Sigmoid colon (tissue), 4 donors: ENCODE measurements around the gene TNNT3.

ENCODE experiments used
- POLR2A ChIP-seq, 2 donors: fragments of 450-650 bp; IDR thresholded peaks; one replicate each; pipeline ENCODE4 v1.6.1; 2016; ENCODE audit warnings: antibody characterized with exemption in 2 of 2, mild to moderate bottlenecking in 2 of 2, moderate library complexity in 2 of 2
- POLR2AphosphoS5 ChIP-seq, 4 donors: sonication (generic); formaldehyde crosslinking; IDR thresholded peaks; one replicate each; pipeline ENCODE4 v1.6.1; 2017; ENCODE audit warnings: antibody characterized with exemption in 4 of 4
- TF ChIP-seq, protein P1 (sequence below), 4 experiments: fragments of 450-650 bp in 3 of 4; fragments of 200-600 bp in 1 of 4; IDR thresholded peaks; one replicate each; pipeline ENCODE4 v1.5.1; 2016 to 2019; ENCODE audit warnings: antibody characterized with exemption in 4 of 4, mild to moderate bottlenecking in 3 of 4, moderate library complexity in 2 of 4

DNA sequence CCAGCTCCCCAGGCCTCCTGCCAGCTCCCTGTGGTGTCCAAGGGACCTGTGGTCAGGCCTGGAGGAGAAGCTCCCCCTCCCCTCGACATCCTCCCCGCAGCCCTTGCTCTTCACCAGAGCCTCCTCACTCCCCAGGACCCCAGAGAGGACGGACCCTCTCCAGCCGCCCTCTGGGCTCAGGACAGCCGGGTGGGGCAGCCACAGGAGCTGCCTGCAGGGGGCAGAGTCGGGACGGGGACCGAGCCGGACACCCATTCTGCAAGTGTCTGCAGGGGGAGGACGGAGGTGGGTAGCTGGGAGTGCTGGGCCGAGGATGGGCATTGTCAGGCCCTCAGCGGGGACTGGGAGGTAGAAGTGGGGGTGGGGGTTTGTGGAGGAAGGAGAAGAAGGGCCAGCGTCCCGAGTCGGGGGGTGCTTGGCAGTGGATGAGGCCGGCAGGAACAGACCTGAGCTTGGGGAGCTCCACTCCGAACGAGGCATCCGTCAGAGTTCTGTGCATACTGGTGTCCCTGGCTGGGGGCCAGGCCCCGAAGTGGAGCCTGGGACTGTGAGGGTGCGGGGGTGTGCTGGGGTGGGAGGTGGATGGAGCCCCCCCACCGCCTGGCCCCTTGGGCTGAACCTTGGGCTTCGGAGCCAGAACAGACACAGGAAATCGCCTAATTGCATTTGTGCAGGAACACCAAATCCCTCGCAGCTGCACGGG lies 43.0 kb upstream of the TNNT3 start:
- TF ChIP-seq, protein P1, sequence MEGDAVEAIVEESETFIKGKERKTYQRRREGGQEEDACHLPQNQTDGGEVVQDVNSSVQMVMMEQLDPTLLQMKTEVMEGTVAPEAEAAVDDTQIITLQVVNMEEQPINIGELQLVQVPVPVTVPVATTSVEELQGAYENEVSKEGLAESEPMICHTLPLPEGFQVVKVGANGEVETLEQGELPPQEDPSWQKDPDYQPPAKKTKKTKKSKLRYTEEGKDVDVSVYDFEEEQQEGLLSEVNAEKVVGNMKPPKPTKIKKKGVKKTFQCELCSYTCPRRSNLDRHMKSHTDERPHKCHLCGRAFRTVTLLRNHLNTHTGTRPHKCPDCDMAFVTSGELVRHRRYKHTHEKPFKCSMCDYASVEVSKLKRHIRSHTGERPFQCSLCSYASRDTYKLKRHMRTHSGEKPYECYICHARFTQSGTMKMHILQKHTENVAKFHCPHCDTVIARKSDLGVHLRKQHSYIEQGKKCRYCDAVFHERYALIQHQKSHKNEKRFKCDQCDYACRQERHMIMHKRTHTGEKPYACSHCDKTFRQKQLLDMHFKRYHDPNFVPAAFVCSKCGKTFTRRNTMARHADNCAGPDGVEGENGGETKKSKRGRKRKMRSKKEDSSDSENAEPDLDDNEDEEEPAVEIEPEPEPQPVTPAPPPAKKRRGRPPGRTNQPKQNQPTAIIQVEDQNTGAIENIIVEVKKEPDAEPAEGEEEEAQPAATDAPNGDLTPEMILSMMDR (IDR thresholded peaks at IDR 0.05): peak in 3 of 4 experiments; percentile 10 to 35 (median 19)
- TF ChIP-seq POLR2A (IDR thresholded peaks at IDR 0.05) (no peak), POLR2AphosphoS5 (IDR thresholded peaks at IDR 0.05) (peak in 1 of 4 donors; percentile 8)
